GM12878 (cell line): ENCODE measurements around the gene NNAT. TPM values are rescaled to one million over a fixed set of nuclear protein-coding genes. Genes with fewer than 3 reads are reported as not detected.

Experiments used
- ATAC-seq: fragments of 200-7000 bp; cut with Tn5 transposase; 3 replicates; pipeline ENCODE4 v1.9.1; 2020; ENCODE audit warnings: mild to moderate bottlenecking, moderate library complexity
- BruUV-seq: library from RNA; stranded (reverse); fragments of 400-500 nt; replicated peaks from 2 replicates; lab custom pipeline; 2021; lab: Mats Ljungman, UMichigan
- CTCF ChIA-PET: fragments of 300-600 bp; sonication (Branson Sonifier 250); formaldehyde crosslinking; extraction: SDS; loops from one replicate; lab custom pipeline; 2021; ENCODE audit warnings: inconsistent platforms; lab: Yijun Ruan, JAX
- POLR2A ChIA-PET: fragments of 350-600 bp; formaldehyde crosslinking; extraction: SDS; loops from one replicate; lab custom pipeline; 2021; ENCODE audit warnings: inconsistent platforms; lab: Charles Lee
- RAD21 ChIA-PET: fragments of 300-600 bp; sonication (Branson Sonifier 250); formaldehyde crosslinking; loops from one replicate; lab custom pipeline; 2023; ENCODE audit warnings: antibody characterized with exemption; ENCODE audit not compliant: unreplicated experiment; lab: Charles Lee
- SMC1A ChIA-PET: fragments of 300-600 bp; sonication (Branson Sonifier 250); formaldehyde crosslinking; loops from one replicate; lab custom pipeline; 2023; ENCODE audit not compliant: unreplicated experiment, uncharacterized antibody; lab: Charles Lee
- DNase-seq: peaks from one replicate; pipeline ENCODE4 v3.0.0-alpha.2; 2011; ENCODE audit warnings: low read depth, low spot score
- FAIRE-seq: peaks from 3 replicates; lab custom pipeline; 2011; peaks lifted over from hg19 to GRCh38; lab: Jason Lieb, UNC
- H2AFZ ChIP-seq: 2 replicates; pipeline ENCODE4 v1.6.0; 2011; ENCODE audit warnings: low read depth, low read length, control low read depth; ENCODE audit not compliant: control insufficient read depth
- H3K27ac ChIP-seq: 2 replicates; pipeline ENCODE4 v1.5.1; 2011; ENCODE audit warnings: control low read depth; ENCODE audit not compliant: control insufficient read depth, insufficient read depth
- H3K27me3 ChIP-seq, 2 experiments: replicated peaks in 1 of 2; 2 replicates each; pipeline versions ENCODE4 v1.6.0 to v1.6.1; 2011; ENCODE audit warnings: low read length in 1 of 2; ENCODE audit not compliant: control insufficient read depth in 2 of 2, insufficient read depth in 2 of 2
- H3K36me3 ChIP-seq, 2 experiments: 2 replicates each; pipeline ENCODE4 v1.5.1; 2011; ENCODE audit warnings: low read length in 1 of 2; ENCODE audit not compliant: control insufficient read depth in 2 of 2, insufficient read depth in 2 of 2
- H3K4me1 ChIP-seq: 2 replicates; pipeline ENCODE4 v1.6.1; 2011; ENCODE audit warnings: mild to moderate bottlenecking, low read length, moderate library complexity, mixed read lengths; ENCODE audit not compliant: control insufficient read depth, insufficient read depth
- H3K4me2 ChIP-seq: 2 replicates; pipeline ENCODE4 v1.6.0; 2011; ENCODE audit warnings: control low read depth; ENCODE audit not compliant: control insufficient read depth, insufficient read depth
- H3K4me3 ChIP-seq: fragments of 200-600 bp; sonication (generic); 2 replicates; pipeline ENCODE4 v1.5.1; 2016
- H3K79me2 ChIP-seq: 2 replicates; pipeline ENCODE4 v1.6.0; 2011; ENCODE audit warnings: low read length; ENCODE audit not compliant: control insufficient read depth, insufficient read depth
- H3K9ac ChIP-seq: 2 replicates; pipeline ENCODE4 v1.8.0; 2011; ENCODE audit warnings: low read length, control low read depth, mixed read lengths; ENCODE audit not compliant: control insufficient read depth, insufficient read depth
- H3K9me3 ChIP-seq: replicated peaks from 3 replicates; pipeline ENCODE4 v1.5.1; 2011; ENCODE audit warnings: mild to moderate bottlenecking, low read length; ENCODE audit not compliant: control insufficient read depth, insufficient read depth
- H4K20me1 ChIP-seq: 2 replicates; pipeline ENCODE4 v1.6.0; 2011; ENCODE audit not compliant: control insufficient read depth, insufficient read depth
- BCL11A ChIP-seq: IDR thresholded peaks from 2 replicates; pipeline ENCODE4 v1.6.1; 2011; ENCODE audit warnings: low read depth, low read length
- BRCA1 ChIP-seq: IDR thresholded peaks from 2 replicates; pipeline ENCODE4 v1.6.1; 2011; ENCODE audit warnings: low read depth, low read length, improper control_type of control experiment
- EGR1 ChIP-seq, 2 experiments: IDR thresholded peaks; 1 replicate in 1 of 2; 2 replicates in 1 of 2; pipeline ENCODE4 v1.6.1; 2011 to 2012; ENCODE audit warnings: low read depth in 2 of 2, low read length in 2 of 2, borderline replicate concordance in 1 of 2, mild to moderate bottlenecking in 1 of 2, moderate library complexity in 1 of 2
- EZH2 ChIP-seq: IDR thresholded peaks from 2 replicates; pipeline ENCODE4 v1.6.1; 2012; ENCODE audit warnings: low read depth, mild to moderate bottlenecking, control low read depth, inconsistent platforms, low read length, borderline replicate concordance; ENCODE audit not compliant: control insufficient read depth
- FOXM1 ChIP-seq: IDR thresholded peaks from 2 replicates; pipeline ENCODE4 v1.6.1; 2012; ENCODE audit warnings: low read depth, mild to moderate bottlenecking, inconsistent platforms, low read length, moderate library complexity
- MYB ChIP-seq: fragments of 150-350 bp; IDR thresholded peaks from 2 replicates; pipeline ENCODE4 v1.6.1; 2014; ENCODE audit warnings: mild to moderate bottlenecking, low read depth, low read length, borderline replicate concordance
- YBX1 ChIP-seq: fragments of 450-650 bp; IDR thresholded peaks from 2 replicates; pipeline ENCODE4 v1.6.1; 2016; ENCODE audit warnings: antibody characterized with exemption
- ZNF217 ChIP-seq: fragments of 450-650 bp; IDR thresholded peaks from 2 replicates; pipeline ENCODE4 v1.6.1; 2017; ENCODE audit warnings: antibody characterized with exemption, mild to moderate bottlenecking
- WGBS: methylation state at CpG from one replicate; pipeline ENCODE4 v1.1.6; 2016; ENCODE audit warnings: low lambda C conversion rate; ENCODE audit not compliant: insufficient replicate concordance, insufficient coverage; ENCODE audit errors: missing lambda C conversion rate; 5-methylcytosine and 5-hydroxymethylcytosine counted together
- in situ Hi-C: fragments of 300-500 bp; cut with MboI; formaldehyde crosslinking; loops from 9 replicates; pipeline ENCODE4 v1.14.3; 2018; ENCODE audit warnings: mixed read lengths
- intact Hi-C: fragments of 100-400 bp; cut with micrococcal nuclease; formaldehyde crosslinking; loops from one replicate; pipeline ENCODE4 v1.14.2; 2022; ENCODE audit not compliant: unreplicated experiment
- polyA plus RNA-seq, 11 experiments: library from polyadenylated mRNA; depleted of rRNA in 4 of 11; unstranded in 6 of 11; stranded (reverse) in 5 of 11; fragments of >200 nt; fragmentation: Nextera tagmentation in 4 of 11; fragmentation: Illumina TruSeq in 1 of 11; extraction: Ambion mirVana in 4 of 11; extraction: Trizol in 1 of 11; gene quantifications; 1 replicate in 1 of 11; 2 replicates in 10 of 11; pipeline versions ENCODE4 v1.2.1 to v1.2.3, GENCODE V29; 2011 to 2016; ENCODE audit warnings: inconsistent platforms in 2 of 11, missing spikeins in 2 of 11, low read depth in 1 of 11
- total RNA-seq, 4 experiments: library from RNA; depleted of rRNA in 3 of 4; stranded (reverse); fragments of >200 nt in 3 of 4; fragmentation: Illumina TruSeq in 1 of 4; extraction: Trizol in 1 of 4; gene quantifications; 2 replicates each; pipeline versions ENCODE4 v1.2.1 to v1.2.3, GENCODE V29; 2013 to 2021
- TF ChIP-seq, protein P1 (sequence below): fragments of 450-650 bp; IDR thresholded peaks from 2 replicates; pipeline ENCODE4 v1.6.1; 2017; ENCODE audit warnings: mild to moderate bottlenecking, moderate library complexity
- TF ChIP-seq, protein P2 (sequence below): fragments of 450-650 bp; IDR thresholded peaks from 2 replicates; pipeline ENCODE4 v1.6.1; 2016; ENCODE audit warnings: mild to moderate bottlenecking
- TF ChIP-seq, protein P3 (sequence below): IDR thresholded peaks from 2 replicates; pipeline ENCODE4 v1.6.1; 2011; ENCODE audit warnings: borderline replicate concordance, low read depth, mild to moderate bottlenecking, moderate library complexity, low read length; ENCODE audit not compliant: insufficient read depth, poor library complexity, severe bottlenecking
- TF ChIP-seq, protein P4 (sequence below): IDR thresholded peaks from 2 replicates; pipeline ENCODE4 v1.6.1; 2011; ENCODE audit warnings: low read depth, mild to moderate bottlenecking, low read length, moderate library complexity, borderline replicate concordance; ENCODE audit errors: extremely low read depth
- TF ChIP-seq, protein P5 (sequence below): IDR thresholded peaks from 2 replicates; pipeline ENCODE4 v1.6.1; 2011; ENCODE audit warnings: mild to moderate bottlenecking, low read depth, low read length, moderate library complexity; ENCODE audit not compliant: insufficient replicate concordance
- TF ChIP-seq, protein P6 (sequence below): fragments of 450-650 bp; IDR thresholded peaks from 2 replicates; pipeline ENCODE4 v1.6.1; 2014; ENCODE audit warnings: mild to moderate bottlenecking

Gene NNAT
- total and polyA plus RNA-seq, 10 of the 15 experiments (the other 5 are each of a cell fraction or from before 2014, with no cell fraction given): 0.22 to 0.99 (median 0.42) TPM; not detected in 7

DNA sequence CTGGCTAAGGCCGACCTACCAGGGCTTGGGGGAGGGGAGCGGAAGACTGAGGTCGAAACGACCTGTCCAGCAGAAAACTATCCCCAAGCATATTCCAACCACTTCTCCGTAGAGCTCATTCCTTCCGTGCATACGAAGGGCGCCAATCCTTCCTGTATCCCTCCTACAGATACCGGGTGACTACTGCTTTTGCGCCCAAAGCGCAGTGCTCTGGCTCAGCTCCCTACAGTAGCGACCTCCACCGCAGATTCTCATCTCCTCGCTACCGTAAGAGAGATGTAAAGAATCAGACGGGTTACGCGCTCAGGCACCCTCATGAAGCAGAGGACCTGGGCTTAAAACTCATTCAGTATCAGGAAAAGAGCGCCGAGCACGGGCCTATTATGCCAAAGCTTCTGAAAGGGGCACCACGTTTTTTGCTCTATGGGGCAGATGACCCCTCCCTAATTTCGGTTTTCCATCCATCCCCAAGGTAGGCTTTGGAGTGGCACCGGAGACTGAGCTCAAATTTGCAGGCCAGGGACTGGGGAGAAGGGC lies 563 bp upstream of the NNAT start:
- H3K4me3 ChIP-seq: no peak overlapping the region
- CTCF ChIA-PET: no interaction called here
- TF ChIP-seq, protein P1, sequence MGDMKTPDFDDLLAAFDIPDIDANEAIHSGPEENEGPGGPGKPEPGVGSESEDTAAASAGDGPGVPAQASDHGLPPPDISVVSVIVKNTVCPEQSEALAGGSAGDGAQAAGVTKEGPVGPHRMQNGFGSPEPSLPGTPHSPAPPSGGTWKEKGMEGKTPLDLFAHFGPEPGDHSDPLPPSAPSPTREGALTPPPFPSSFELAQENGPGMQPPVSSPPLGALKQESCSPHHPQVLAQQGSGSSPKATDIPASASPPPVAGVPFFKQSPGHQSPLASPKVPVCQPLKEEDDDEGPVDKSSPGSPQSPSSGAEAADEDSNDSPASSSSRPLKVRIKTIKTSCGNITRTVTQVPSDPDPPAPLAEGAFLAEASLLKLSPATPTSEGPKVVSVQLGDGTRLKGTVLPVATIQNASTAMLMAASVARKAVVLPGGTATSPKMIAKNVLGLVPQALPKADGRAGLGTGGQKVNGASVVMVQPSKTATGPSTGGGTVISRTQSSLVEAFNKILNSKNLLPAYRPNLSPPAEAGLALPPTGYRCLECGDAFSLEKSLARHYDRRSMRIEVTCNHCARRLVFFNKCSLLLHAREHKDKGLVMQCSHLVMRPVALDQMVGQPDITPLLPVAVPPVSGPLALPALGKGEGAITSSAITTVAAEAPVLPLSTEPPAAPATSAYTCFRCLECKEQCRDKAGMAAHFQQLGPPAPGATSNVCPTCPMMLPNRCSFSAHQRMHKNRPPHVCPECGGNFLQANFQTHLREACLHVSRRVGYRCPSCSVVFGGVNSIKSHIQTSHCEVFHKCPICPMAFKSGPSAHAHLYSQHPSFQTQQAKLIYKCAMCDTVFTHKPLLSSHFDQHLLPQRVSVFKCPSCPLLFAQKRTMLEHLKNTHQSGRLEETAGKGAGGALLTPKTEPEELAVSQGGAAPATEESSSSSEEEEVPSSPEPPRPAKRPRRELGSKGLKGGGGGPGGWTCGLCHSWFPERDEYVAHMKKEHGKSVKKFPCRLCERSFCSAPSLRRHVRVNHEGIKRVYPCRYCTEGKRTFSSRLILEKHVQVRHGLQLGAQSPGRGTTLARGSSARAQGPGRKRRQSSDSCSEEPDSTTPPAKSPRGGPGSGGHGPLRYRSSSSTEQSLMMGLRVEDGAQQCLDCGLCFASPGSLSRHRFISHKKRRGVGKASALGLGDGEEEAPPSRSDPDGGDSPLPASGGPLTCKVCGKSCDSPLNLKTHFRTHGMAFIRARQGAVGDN: no peak
- TF ChIP-seq YBX1 (no peak), ZNF217 (no peak), EGR1 (IDR thresholded peaks at IDR 0.05; ENCODE audit: borderline replicate concordance in 1 of 2, low read depth in 2 of 2, low read length in 2 of 2) (no peak), BCL11A (no peak), MYB (no peak), BRCA1 (no peak), EZH2 (no peak), FOXM1 (no peak)
- TF ChIP-seq, protein P2, sequence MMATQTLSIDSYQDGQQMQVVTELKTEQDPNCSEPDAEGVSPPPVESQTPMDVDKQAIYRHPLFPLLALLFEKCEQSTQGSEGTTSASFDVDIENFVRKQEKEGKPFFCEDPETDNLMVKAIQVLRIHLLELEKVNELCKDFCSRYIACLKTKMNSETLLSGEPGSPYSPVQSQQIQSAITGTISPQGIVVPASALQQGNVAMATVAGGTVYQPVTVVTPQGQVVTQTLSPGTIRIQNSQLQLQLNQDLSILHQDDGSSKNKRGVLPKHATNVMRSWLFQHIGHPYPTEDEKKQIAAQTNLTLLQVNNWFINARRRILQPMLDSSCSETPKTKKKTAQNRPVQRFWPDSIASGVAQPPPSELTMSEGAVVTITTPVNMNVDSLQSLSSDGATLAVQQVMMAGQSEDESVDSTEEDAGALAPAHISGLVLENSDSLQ: no peak
- TF ChIP-seq, protein P3, sequence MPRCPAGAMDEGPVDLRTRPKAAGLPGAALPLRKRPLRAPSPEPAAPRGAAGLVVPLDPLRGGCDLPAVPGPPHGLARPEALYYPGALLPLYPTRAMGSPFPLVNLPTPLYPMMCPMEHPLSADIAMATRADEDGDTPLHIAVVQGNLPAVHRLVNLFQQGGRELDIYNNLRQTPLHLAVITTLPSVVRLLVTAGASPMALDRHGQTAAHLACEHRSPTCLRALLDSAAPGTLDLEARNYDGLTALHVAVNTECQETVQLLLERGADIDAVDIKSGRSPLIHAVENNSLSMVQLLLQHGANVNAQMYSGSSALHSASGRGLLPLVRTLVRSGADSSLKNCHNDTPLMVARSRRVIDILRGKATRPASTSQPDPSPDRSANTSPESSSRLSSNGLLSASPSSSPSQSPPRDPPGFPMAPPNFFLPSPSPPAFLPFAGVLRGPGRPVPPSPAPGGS: no peak
- TF ChIP-seq, protein P4, sequence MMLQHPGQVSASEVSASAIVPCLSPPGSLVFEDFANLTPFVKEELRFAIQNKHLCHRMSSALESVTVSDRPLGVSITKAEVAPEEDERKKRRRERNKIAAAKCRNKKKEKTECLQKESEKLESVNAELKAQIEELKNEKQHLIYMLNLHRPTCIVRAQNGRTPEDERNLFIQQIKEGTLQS: no peak
- TF ChIP-seq, protein P5, sequence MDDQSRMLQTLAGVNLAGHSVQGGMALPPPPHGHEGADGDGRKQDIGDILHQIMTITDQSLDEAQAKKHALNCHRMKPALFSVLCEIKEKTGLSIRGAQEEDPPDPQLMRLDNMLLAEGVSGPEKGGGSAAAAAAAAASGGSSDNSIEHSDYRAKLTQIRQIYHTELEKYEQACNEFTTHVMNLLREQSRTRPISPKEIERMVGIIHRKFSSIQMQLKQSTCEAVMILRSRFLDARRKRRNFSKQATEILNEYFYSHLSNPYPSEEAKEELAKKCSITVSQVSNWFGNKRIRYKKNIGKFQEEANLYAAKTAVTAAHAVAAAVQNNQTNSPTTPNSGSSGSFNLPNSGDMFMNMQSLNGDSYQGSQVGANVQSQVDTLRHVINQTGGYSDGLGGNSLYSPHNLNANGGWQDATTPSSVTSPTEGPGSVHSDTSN: no peak
- TF ChIP-seq, protein P6, sequence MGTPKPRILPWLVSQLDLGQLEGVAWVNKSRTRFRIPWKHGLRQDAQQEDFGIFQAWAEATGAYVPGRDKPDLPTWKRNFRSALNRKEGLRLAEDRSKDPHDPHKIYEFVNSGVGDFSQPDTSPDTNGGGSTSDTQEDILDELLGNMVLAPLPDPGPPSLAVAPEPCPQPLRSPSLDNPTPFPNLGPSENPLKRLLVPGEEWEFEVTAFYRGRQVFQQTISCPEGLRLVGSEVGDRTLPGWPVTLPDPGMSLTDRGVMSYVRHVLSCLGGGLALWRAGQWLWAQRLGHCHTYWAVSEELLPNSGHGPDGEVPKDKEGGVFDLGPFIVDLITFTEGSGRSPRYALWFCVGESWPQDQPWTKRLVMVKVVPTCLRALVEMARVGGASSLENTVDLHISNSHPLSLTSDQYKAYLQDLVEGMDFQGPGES: no peak

More for the DNA sequence above, 563 bp upstream of the NNAT start:
- Histone ChIP-seq H3K36me3 (peaks cover 2 to 9% of the 10 kb centered on the region in 2 experiments; a peak in 3 of 4 replicates), H3K79me2 (peaks cover 21% of the 10 kb centered on the region), H3K9me3 (no peaks in the 10 kb centered on the region), H3K27me3 (no peaks in the 10 kb centered on the region), H3K27ac (no peak overlapping the region), H3K4me1 (peaks cover 9% of the 10 kb centered on the region), H3K4me2 (no peak overlapping the region), H3K9ac (no peak overlapping the region), H4K20me1 (peaks cover 3% of the 10 kb centered on the region), H2AFZ (no peak overlapping the region)
- FAIRE-seq (no peak), DNase-seq (no peak), ATAC-seq (no peak)
- 94% methylated on average over 24 of the region's 24 CpGs for WGBS
- SMC1A ChIA-PET: interaction anchor here (0.7 kb wide), 1 partner anchor 254 kb away, joined by 4 read pairs; no protein-coding TSS in a partner anchor
- intact Hi-C loops (no loop called here), in situ Hi-C loops (no loop called here)
- no TSS peak for BruUV-seq
- POLR2A ChIA-PET: no interaction called here
- RAD21 ChIA-PET: no interaction called here
